ENCODE measurements around the gene OLA1.

Gene OLA1

DNA sequence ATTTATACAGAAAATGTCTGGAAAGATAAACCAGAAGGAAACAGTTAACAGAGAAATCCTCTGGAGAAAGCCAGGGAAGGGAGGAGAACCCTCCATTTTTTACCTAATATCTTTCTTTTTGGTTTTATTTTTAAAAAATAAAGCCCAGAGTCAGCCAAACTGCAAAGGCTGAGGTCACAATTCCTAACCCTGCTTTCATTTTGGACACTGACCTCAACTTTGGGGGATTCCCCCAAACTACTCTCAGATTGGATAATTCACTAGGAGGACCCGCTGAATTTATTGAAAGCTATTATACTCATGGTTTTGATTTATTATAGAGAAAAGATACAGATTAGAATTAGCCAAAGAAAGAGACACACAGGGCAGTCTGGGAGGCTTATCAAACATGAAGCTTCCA is 189.9 kb downstream of the OLA1 start:
- no peak for DNase-seq

DNA sequence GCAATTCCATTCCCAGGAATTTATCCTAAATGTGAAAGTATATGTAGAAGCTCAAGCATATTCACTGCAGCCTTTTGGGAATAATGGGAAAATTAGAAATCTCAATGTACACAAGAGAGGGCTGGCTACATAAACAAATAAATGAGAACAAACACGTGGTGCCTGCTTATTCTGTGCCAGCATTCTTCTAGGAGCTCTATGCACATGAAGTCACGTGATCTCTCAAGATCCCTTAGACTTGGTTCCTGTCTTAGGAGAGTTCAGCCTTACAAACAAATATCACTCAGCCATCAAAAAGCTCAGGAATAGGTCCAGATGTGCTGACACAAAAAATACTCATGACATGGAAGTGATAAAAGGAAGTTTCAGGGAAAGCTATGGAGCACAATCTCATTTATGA is 190.3 kb downstream of the OLA1 start:
- DNase-seq, result no peak

DNA sequence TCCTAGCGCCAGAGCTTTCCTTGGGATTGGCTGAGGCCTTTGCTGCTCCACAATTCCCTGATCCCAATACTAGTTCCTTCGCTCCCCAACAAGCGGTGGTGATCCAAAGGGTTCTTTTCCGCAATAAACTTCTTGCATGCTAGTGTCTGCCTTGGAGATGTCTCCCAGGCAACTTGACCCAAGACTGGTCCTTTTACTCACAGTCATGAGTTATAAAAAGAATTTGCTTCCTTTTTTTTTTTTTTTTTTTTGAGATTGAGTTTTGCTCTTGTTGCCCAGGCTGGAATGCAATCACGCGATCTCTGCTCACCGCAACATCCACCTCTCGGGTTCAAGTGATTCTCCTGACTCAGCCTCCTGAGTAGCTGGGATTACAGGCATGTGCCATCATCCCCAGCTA is 193.4 kb downstream of the OLA1 start:
- DNase-seq, result no peak

DNA sequence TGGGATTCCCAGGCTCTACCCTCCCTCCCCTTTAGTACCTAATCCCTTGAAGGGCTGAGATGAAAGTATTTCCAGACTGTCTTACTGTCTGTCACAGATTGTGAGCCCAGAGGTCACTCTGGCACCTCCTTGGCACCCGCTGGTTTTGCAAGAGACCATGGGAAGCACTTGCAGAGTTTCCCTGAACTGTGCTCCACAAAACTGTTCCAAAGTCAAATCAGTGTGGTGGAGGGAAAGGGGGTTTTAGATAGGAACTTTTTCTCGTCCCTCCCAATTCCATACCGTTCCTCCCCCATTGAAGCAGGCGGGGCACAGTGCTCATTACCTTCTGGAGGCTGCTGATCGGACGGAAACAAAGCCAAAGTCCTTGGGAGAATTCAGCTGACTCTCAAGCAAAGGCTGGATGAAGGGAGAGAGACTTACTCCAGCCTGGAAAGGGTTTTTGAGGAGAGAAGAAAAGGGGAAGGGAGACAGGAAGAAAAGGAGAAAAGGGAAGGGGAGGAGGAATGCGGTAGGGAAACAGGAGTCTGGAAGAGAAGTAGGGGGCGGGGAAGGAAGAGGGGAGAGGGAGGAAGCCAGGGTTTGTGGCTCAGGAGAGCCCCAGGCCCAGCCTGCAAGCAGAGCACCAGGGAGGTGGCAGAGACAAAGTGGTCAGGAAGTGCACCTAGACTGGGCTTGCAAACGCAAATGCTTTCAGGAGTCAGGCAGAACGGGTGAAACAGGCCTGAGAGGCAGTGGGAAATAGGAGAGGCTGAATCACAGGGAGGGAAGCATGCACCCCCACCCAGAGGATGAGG is 194.8 kb downstream of the OLA1 start:
- no peak for DNase-seq

DNA sequence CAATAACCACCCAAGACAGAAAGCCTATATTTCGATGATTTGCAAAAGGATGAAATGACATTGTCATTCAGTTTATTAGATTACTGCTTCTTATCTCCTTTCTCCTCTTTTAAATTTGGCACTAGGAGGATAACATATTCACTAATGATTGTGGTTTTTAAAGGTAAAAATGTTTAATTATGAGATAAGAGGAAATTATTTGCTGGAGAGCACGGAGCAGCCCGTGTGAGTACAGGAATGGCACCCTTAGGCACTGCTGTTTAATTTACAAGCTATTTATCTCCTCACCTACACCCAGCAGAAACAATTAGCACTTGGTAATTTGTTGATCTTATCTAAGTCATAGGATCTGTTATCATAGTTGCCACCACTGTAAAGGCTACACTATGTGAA is 195.8 kb downstream of the OLA1 start:
- DNase-seq, result no peak

DNA sequence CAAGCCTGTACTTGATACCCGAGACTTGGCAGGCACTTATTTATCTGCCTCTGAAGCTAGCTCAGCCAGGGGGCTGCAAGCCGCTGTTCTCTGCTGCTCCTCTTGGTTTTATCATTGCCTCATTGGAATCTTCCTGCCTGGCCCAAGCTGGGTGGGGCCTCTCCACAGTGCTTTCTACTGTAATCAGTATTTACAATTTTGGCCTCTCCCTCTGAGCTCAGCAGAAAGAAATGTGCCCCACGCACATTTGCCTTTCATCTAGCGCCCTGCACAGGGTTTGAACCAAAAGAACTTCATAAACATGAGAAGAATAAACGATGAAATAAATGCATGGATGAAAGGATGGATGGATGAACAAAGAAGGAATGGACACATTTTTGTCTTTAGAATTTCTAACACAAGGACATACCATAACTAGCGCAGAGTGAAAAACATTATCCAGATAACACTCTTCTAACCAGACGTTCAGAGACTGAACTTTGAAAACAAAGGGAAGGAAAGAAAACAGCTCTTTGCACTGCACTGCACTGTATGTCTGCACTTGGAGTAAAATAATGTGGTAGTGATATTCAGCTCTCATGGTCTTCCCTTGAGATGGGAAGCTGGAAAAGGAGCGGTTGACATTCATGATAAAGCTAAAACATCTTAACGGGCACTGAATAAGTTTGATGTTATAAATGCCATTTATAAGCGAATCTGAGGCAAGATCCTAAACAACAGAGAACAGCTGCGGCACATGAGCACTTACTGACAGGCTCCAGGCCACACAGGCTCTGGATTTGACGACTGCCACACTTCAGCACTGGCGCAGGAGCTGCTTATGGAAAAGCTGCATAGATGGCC is 196.4 kb downstream of the OLA1 start:
- no peak for DNase-seq

DNA sequence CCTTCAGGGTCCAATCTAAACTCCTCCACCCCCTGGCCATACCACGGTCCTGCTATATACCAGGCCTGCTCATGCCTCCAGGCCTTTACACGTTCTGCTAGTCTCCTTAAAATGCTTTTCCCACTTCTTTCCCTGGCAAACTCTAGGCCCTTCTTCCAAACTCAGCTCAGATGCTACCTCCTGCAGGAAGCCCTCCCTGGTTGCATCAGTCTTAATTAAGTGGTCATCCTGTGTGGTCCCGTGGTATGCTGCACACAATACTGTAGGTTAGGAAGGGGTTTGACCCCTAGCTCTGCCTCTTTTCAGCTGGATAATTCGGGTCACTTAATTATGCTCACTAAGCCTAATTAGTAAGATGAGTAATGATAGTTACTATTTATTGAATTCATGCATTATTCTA is 197.3 kb downstream of the OLA1 start:
- DNase-seq, result no peak

DNA sequence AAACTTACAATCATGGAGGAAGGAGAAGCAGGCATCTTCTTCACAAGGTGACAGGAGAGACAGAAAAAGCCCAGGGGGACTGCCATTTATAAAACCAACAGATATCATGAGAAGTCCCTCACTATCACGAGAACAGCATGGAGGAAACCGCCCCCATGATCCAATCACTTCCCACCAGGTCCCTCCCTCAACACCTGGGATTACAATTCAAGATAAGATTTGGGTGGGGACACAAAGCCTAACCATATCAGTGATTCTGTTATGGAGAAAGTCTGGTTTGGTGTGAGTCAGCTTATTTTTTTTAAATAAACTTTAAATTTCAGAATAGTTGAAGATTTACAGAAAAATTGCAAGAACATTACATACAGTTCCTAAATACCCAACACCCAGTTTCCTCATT is 198.4 kb downstream of the OLA1 start:
- DNase-seq, result no peak

DNA sequence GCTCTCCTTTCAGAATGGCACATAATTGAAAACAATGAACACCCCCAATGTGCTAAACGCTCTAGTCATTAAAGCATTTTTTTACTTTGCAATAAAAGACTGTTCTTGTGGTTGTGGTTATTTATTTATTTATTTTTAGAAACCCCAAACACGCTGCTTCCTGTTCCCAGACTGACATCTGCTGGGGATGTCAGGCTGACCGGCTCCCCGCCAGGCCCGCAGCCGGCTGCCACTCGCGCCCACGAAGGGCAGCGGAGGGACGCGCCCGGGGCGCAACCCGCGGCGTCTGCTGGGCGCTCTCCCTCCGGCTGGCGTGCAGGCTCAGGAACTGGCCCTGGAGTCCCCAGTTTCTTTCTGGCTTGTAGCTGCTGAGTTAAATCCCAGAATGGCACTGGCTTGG is 200.1 kb downstream of the OLA1 start:
- no peak for DNase-seq

DNA sequence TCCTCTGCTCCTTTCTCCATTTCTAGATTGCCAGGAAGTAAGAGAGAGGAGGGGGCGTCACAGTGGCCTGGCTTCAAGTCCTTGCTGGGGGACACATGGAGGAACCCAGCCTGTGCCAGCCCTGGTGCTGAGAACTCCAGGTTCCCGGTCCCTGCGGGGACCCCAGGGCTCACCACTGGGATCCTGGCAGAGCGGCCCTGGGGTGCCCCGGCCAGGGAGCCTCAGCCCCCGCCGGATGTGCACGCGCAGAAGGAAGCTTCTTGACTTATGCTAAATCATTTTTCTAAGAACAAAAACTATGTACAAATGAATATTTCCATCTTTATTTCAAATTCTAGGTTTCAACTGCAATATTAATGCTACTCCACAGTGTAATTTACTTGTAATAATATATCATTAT is 200.6 kb downstream of the OLA1 start:
- DNase-seq, result no peak

DNA sequence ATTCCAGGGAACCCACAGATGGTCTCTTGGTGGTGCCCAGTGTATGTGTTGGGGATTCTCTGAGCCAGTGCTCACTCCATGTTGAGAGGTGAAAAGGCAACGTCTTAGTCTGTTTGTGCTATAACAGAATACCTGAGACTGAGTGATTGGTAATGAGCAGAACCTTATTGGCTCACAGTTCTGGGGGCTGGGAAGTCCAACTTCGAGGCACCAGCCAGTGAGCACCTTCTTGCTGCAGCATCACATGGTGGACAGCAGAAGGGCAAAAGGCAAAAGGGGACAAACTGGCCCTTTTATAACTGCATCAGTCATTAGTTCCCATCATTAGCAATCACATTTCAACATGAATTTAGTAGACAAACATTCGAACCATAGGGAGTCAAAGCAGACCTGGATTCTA is 202.2 kb downstream of the OLA1 start:
- no peak for DNase-seq

DNA sequence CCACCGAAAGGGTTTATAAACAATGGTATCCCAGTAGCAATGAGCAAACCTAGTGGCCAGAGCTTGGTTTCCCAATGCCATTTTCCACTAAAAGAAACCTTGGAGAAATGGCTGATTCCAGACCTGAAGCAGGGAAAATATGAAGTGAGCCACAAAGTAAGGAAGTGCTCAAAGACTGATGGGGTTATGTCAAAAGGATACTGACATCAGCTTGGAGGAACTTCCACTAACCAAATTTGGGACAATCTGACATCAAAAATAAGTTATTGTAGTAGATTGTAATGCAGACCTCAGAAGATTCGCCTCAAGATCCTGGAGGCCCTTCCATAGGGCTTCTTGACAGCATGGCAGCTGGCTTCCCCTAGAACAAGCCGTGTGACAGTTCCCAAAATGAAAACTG is 203.8 kb downstream of the OLA1 start:
- no peak for DNase-seq

DNA sequence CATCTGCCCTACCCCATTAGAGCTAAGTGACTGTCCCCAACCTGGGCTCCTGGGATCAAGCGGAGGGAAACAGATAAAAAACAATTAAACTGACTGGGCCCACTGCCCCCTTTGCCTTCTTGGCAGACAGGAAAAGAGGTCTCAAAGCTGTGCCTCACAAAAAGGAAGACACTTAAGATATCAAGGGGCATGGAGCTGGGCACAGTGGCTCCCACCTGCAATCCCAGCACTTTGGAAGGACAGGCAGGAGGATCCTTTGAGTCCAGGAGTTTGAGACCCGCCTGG is 208.0 kb downstream of the OLA1 start:
- DNase-seq, result no peak

DNA sequence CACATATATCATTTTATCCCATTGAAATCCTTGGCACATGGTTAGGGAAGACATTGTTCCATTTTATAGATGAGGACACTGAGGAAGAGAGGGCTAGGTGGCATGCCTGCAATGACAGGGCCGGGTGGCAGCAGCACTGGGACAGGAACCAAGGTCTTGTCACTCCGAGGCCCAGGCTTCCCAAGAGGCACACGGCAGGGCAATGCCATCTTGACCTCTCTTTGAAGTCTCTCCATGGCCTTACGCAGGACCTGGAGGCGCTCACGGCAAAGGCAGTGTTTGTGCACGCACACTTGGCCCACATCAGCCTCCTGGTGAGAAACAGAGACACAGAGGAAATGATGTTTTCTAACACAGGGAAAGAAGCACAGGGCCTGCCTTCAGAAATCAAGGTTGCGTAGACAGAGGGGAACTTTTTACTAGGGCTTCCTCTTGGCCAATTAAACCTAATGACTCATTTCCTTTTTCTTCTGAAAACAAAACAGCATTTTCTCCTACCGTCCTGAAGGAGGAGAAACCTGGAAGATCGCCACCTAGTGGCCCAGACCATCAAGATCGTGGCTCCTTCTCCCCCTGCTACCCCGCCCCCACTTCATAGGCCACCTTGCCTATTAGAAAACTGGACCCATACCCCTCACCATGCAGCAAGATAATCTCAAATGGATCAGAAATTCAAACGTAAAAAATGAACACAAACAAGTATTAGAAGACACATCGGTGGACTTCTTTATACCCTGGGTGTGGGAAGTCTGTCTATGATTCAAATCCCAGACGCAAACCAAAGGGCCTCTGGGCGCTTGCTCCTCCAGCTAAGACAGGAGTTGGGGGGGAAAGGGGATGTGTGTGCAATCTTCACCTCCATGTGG is 208.5 kb downstream of the OLA1 start:
- DNase-seq, result peak; percentile 80 to 82

DNA sequence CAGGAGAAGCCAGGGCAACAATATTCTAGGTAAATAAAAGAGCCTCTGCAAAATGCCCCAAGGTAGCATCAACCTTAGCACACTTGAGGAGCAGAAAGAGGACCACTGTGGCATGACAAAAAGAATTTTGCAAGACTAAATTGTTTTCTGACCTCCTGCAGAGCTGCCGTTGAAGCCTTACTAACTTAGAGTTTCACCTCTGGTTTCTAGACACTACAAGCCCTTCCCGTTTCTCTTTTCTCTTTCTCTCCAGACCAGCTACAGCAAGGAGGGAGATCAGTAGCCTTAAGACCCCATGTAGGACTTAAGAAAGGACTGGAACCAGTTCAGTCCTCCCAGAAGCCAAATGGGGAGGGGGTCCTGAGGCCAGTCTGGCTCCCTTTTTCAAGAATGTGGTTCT is 209.9 kb downstream of the OLA1 start:
- DNase-seq, result no peak

DNA sequence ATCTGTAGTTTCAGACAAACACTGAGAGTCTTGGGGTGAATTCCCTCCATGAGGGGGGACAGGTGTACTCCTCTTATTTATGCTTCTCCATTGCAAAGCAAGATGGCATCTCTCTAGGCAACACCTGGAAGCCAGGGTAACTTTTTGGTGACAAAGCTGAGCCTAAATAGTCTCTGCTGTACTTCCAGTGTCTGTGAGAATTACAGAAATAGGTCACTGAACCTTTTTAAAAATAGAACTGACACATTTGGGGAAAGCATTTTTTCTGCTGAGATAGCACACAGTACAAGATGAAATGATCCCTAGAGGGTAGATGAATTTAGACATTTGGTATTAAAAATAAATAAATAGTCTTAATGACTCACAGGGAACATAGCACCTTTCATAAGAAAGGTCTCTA is 211.5 kb downstream of the OLA1 start:
- DNase-seq, result no peak

DNA sequence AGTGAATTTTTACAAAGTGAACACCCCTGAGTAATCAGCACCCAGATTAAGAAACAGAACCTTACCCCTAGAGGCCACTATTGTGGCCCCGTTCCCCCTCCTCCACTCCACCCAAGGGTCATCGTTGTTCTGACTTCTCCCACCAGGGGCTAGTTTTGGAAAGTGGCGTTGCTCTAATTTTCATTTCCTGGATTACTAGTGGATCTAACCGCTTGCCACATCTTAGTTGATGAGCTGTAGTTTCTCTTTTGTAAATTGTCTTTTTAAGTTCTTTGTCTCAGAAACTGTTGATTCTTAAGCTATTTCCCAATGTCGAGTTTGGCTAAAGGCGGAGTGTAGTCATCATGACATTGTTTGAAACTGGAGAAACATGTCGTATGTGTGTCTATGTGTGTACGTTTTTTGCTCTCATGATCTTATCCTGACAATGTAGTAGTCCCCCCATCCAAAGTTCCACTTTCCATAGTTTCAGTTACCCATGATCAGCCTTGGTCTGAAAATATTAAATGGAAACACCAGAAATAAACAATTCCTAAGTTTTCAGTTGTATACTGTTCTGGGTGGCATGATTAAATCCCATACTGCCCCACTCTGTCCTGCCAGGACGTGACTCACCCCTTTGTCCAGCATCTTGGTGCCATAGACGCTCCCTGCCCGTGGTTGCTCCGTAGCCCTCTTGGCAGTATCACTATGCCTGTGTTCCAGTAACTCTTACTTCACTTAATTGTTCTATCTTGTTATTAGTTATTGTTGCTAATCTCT is 212.2 kb downstream of the OLA1 start:
- DNase-seq, result no peak

DNA sequence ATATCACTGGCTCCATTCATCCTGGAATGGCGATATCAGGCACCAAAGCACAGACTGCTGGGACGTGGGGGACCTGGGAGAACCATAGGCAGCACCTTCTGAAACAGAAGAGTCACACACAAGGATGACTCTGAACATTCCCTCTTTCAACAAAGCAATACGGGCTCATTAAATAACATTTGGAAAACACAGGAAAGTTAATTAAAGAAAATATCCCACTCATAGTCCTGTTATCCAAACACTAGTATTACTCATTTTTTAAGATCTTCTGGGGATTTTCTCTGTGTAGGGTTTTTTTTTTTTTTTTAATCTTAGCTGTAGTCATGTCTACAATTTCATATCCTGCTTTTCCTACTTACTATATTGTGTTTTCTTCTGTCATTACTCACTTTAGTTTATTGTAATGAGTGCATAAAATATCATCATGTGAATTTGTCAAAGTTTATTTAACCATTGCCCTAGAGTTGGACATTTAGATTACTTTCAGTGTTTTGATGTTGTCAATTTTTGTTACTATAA is 213.2 kb downstream of the OLA1 start:
- no peak for DNase-seq

DNA sequence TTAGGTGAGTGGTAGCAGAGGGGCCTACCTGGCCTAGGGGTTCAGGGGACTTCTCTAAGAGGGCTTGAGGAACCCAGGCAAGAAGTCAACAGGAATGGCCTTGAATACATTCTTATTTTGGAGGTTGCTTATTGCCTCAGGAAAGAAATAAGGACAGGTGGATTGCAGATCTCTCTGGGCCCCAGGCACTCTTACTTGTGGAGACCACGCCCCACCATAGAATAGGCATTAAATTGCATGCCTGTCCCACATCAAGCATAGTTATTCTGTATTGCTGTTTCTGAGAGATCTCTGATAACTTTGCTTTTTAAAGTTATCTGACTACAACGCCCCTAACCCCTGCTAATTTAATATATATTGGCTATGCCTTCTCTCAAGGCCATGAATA is 215.2 kb downstream of the OLA1 start:
- DNase-seq, result no peak

DNA sequence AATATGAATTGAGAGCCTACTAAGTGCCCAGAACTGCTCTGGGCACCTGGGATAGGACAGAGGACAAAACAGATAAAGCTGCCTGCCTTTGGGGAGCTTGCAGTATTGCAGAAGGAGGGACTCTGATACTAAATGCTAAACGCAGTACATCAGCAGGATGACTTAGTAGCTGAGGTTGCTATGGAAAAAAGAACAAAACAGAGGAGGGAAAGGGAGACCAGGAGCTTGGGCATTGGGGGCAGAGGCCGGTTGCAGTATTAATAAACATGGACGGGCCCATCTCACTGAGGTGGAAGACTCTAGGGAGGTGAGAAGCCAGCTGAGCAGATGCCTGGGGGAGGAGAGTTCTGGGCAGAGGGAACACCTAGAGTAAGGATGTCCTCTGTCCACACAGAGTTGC is 217.1 kb downstream of the OLA1 start:
- DNase-seq, result no peak

DNA sequence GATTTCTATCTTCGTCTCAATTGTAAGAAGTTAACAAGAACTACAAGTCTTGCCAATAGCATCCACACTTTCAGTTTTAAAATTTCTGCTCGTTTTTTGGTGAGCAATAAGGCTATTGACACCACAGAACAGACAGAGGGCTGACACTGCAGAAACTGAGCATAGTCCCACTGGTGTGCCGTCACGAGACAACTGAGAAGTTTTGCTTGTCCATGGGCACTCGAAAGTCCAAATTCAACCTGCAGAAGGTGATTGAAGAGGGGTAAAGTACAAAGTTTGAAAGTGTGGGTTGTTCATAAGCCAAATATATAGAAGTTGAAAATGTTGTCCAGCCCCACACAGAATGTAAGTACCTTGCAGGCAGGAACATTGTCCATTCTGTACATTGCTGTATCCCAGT is 219.4 kb downstream of the OLA1 start:
- no peak for DNase-seq

DNA sequence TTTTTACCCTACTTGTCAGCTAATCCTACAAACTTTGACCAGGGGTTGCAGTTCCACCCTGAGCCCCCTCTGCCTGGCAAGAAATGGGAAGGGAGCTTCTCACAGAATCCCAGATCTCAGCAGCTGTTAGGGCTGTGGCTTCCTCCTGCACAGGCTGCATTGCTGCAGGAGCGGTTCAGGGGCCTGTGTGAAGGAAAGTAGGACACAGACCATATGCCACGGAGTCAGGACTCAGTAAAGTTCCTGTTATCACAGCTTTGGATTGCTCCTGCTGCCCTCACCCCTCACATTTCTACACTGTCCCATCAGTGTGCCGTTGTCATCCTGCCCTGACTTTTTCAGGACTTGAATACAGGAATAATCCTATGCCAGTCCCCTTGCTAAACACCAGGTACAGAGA is 220.4 kb downstream of the OLA1 start:
- DNase-seq, result no peak

Data from stimulated activated CD4-positive, alpha-beta T cell treated with anti-CD3 and anti-CD28 coated beads, Interleukin-2, amount 100 ng/mL, for 48 hours (primary cell).